ENCODE data around the gene GPR42. TPM values are rescaled to one million over a fixed set of nuclear protein-coding genes. Genes with fewer than 3 reads are reported as not detected.
"Not testable (repeated sequence)": the region's sequence is repeated elsewhere in the genome, so short reads cannot be mapped to it uniquely, and the experiment has no call there.

Gene GPR42
- total and polyA plus RNA-seq, 4 donors = not detected

- DNase-seq (no peak), ATAC-seq (ENCODE audit: low FRiP score) (no peak)
- intact Hi-C loops (cut with DNase I) = no loop called here
- Histone ChIP-seq H3K27me3 (ENCODE audit: control insufficient read depth in 1 of 2, insufficient read depth in 2 of 2, low read length in 1 of 2) (no peaks in the 10 kb centered on the region), H3K27ac (ENCODE audit: low read depth in 1 of 2, low read length in 2 of 2) (no peak overlapping the region), H3K4me3 (ENCODE audit: low read length in 2 of 2) (no peak overlapping the region), H3K4me1 (ENCODE audit: control insufficient read depth in 1 of 2, insufficient read depth in 2 of 2, low read length in 2 of 2) (no peaks in the 10 kb centered on the region), H3K9me3 (ENCODE audit: control insufficient read depth, low read length) (no peaks in the 10 kb centered on the region), H3K36me3 (ENCODE audit: control insufficient read depth in 1 of 2, insufficient read depth in 2 of 2, low read length in 1 of 2) (no peaks in the 10 kb centered on the region)
- 32 to 33% methylated on average over 19 of the region's 19 CpGs for WGBS, 2 donors
Measured at GRCh38 chr19:35395382-35396199, 24.7 kb downstream of the GPR42 start.

- Histone ChIP-seq H3K4me3 (ENCODE audit: low read length in 2 of 2) (no peak overlapping the region), H3K9me3 (ENCODE audit: control insufficient read depth, low read length) (no peaks in the 10 kb centered on the region), H3K36me3 (ENCODE audit: control insufficient read depth in 1 of 2, insufficient read depth in 2 of 2, low read length in 1 of 2) (no peaks in the 10 kb centered on the region), H3K27ac (ENCODE audit: low read depth in 1 of 2, low read length in 2 of 2) (no peak overlapping the region), H3K27me3 (ENCODE audit: control insufficient read depth in 1 of 2, insufficient read depth in 2 of 2, low read length in 1 of 2) (no peaks in the 10 kb centered on the region), H3K4me1 (ENCODE audit: control insufficient read depth in 1 of 2, insufficient read depth in 2 of 2, low read length in 2 of 2) (no peaks in the 10 kb centered on the region)
- 88 to 89% methylated on average over 14 of the region's 14 CpGs for WGBS, 2 donors
- no peak for DNase-seq
- no peak for ATAC-seq (ENCODE audit: low FRiP score)
- intact Hi-C loops (cut with DNase I) = no loop called here
Measured at GRCh38 chr19:35396240-35396885, 25.5 kb downstream of the GPR42 start.

- Histone ChIP-seq H3K27ac (ENCODE audit: low read depth in 1 of 2, low read length in 2 of 2) (no peak overlapping the region), H3K4me1 (ENCODE audit: control insufficient read depth in 1 of 2, insufficient read depth in 2 of 2, low read length in 2 of 2) (no peaks in the 10 kb centered on the region), H3K4me3 (ENCODE audit: low read length in 2 of 2) (no peak overlapping the region), H3K9me3 (ENCODE audit: control insufficient read depth, low read length) (no peaks in the 10 kb centered on the region), H3K27me3 (ENCODE audit: control insufficient read depth in 1 of 2, insufficient read depth in 2 of 2, low read length in 1 of 2) (no peaks in the 10 kb centered on the region), H3K36me3 (ENCODE audit: control insufficient read depth in 1 of 2, insufficient read depth in 2 of 2, low read length in 1 of 2) (no peaks in the 10 kb centered on the region)
- intact Hi-C loops (cut with DNase I) = no loop called here
- WGBS, 2 donors = 80 to 81% methylated on average over 6 of the region's 6 CpGs
- DNase-seq (no peak), ATAC-seq (ENCODE audit: low FRiP score) (no peak)
Measured at GRCh38 chr19:35397064-35397463, 26.2 kb downstream of the GPR42 start.

- no peaks in the 10 kb centered on the region for H3K4me1 ChIP-seq (ENCODE audit: control insufficient read depth in 1 of 2, insufficient read depth in 2 of 2, low read length in 2 of 2)
- H3K27me3 ChIP-seq (ENCODE audit: control insufficient read depth in 1 of 2, insufficient read depth in 2 of 2, low read length in 1 of 2) = no peaks in the 10 kb centered on the region
- no peaks in the 10 kb centered on the region for H3K9me3 ChIP-seq (ENCODE audit: control insufficient read depth, low read length)
- H3K36me3 ChIP-seq (ENCODE audit: control insufficient read depth in 1 of 2, insufficient read depth in 2 of 2, low read length in 1 of 2) = no peaks in the 10 kb centered on the region
- WGBS, 2 donors = 86 to 88% methylated on average over 12 of the region's 12 CpGs
- no peak overlapping the region for H3K27ac ChIP-seq (ENCODE audit: low read depth in 1 of 2, low read length in 2 of 2)
- ATAC-seq (ENCODE audit: low FRiP score) = no peak
- intact Hi-C loops (cut with DNase I) = no loop called here
- no peak for DNase-seq
- no peak overlapping the region for H3K4me3 ChIP-seq (ENCODE audit: low read length in 2 of 2)
Measured at GRCh38 chr19:35398570-35398969, 27.7 kb downstream of the GPR42 start.

GRCh38 chr19:35399231-35399630, 28.4 kb downstream of the GPR42 start:
- H3K4me1 ChIP-seq (ENCODE audit: control insufficient read depth in 1 of 2, insufficient read depth in 2 of 2, low read length in 2 of 2) = no peaks in the 10 kb centered on the region
- no peak overlapping the region for H3K27ac ChIP-seq (ENCODE audit: low read depth in 1 of 2, low read length in 2 of 2)
- no peak for ATAC-seq (ENCODE audit: low FRiP score)
- H3K27me3 ChIP-seq (ENCODE audit: control insufficient read depth in 1 of 2, insufficient read depth in 2 of 2, low read length in 1 of 2) = no peaks in the 10 kb centered on the region
- H3K4me3 ChIP-seq (ENCODE audit: low read length in 2 of 2) = no peak overlapping the region
- no peaks in the 10 kb centered on the region for H3K9me3 ChIP-seq (ENCODE audit: control insufficient read depth, low read length)
- intact Hi-C loops (cut with DNase I) = no loop called here
- DNase-seq = no peak
- H3K36me3 ChIP-seq (ENCODE audit: control insufficient read depth in 1 of 2, insufficient read depth in 2 of 2, low read length in 1 of 2) = no peaks in the 10 kb centered on the region
- WGBS, 2 donors = 39 to 45% methylated on average over 4 of the region's 4 CpGs

GRCh38 chr19:35399948-35400772, 29.3 kb downstream of the GPR42 start:
- intact Hi-C loops (cut with DNase I) = no loop called here
- Histone ChIP-seq H3K4me3 (ENCODE audit: low read length in 2 of 2) (no peak overlapping the region), H3K4me1 (ENCODE audit: control insufficient read depth in 1 of 2, insufficient read depth in 2 of 2, low read length in 2 of 2) (no peaks in the 10 kb centered on the region), H3K27ac (ENCODE audit: low read depth in 1 of 2, low read length in 2 of 2) (no peak overlapping the region), H3K9me3 (ENCODE audit: control insufficient read depth, low read length) (no peaks in the 10 kb centered on the region), H3K36me3 (ENCODE audit: control insufficient read depth in 1 of 2, insufficient read depth in 2 of 2, low read length in 1 of 2) (no peaks in the 10 kb centered on the region), H3K27me3 (ENCODE audit: control insufficient read depth in 1 of 2, insufficient read depth in 2 of 2, low read length in 1 of 2) (no peaks in the 10 kb centered on the region)
- ATAC-seq (ENCODE audit: low FRiP score) (no peak), DNase-seq (no peak)
- WGBS, 2 donors = 83 to 85% methylated on average over 10 of the region's 10 CpGs

- intact Hi-C loops (cut with DNase I) = no loop called here
- Histone ChIP-seq H3K9me3 (ENCODE audit: control insufficient read depth, low read length) (no peaks in the 10 kb centered on the region), H3K27ac (ENCODE audit: low read depth in 1 of 2, low read length in 2 of 2) (no peak overlapping the region), H3K27me3 (ENCODE audit: control insufficient read depth in 1 of 2, insufficient read depth in 2 of 2, low read length in 1 of 2) (no peaks in the 10 kb centered on the region), H3K4me1 (ENCODE audit: control insufficient read depth in 1 of 2, insufficient read depth in 2 of 2, low read length in 2 of 2) (no peaks in the 10 kb centered on the region), H3K36me3 (ENCODE audit: control insufficient read depth in 1 of 2, insufficient read depth in 2 of 2, low read length in 1 of 2) (no peaks in the 10 kb centered on the region), H3K4me3 (ENCODE audit: low read length in 2 of 2) (no peak overlapping the region)
- WGBS, 2 donors = 84 to 85% methylated on average over 7 of the region's 7 CpGs
- no peak for ATAC-seq (ENCODE audit: low FRiP score)
- no peak for DNase-seq
Measured at GRCh38 chr19:35400773-35401100, 29.9 kb downstream of the GPR42 start.

- H3K27me3 ChIP-seq (ENCODE audit: control insufficient read depth in 1 of 2, insufficient read depth in 2 of 2, low read length in 1 of 2); H3K27ac ChIP-seq (ENCODE audit: low read depth in 1 of 2, low read length in 2 of 2); H3K9me3 ChIP-seq (ENCODE audit: control insufficient read depth, low read length); ATAC-seq (ENCODE audit: low FRiP score); intact Hi-C loops (cut with DNase I); H3K4me1 ChIP-seq (ENCODE audit: control insufficient read depth in 1 of 2, insufficient read depth in 2 of 2, low read length in 2 of 2); H3K36me3 ChIP-seq (ENCODE audit: control insufficient read depth in 1 of 2, insufficient read depth in 2 of 2, low read length in 1 of 2); H3K4me3 ChIP-seq (ENCODE audit: low read length in 2 of 2); DNase-seq: not testable (repeated sequence)
- 82% methylated on average over 9 of the region's 9 CpGs for WGBS, 2 donors
Measured at GRCh38 chr19:35401416-35401815, 30.5 kb downstream of the GPR42 start.

All from aorta (tissue), 5 donors.